Stimulated activated CD8-positive, alpha-beta memory T cell treated with anti-CD3 and anti-CD28 coated beads, Interleukin-4, amount 100 ng/mL, for 48 hours (primary cell): ENCODE measurements around the gene CRAT.
"Not testable (repeated sequence)": the region's sequence is repeated elsewhere in the genome, so short reads cannot be mapped to it uniquely, and the experiment has no call there.

Experiments
- DNase-seq: peaks from one replicate; pipeline ENCODE4 v3.0.0-alpha.2; 2020

CRAT gene

GRCh38 chr9:129138144-129138462, 27.5 kb upstream of the CRAT start:
- DNase-seq, result no peak

- no peak for DNase-seq
Observed at GRCh38 chr9:129137292-129138143, 26.9 kb upstream of the CRAT start.

GRCh38 chr9:129136446-129137035, 25.9 kb upstream of the CRAT start:
- no peak for DNase-seq

GRCh38 chr9:129135476-129135875, 24.9 kb upstream of the CRAT start:
- no peak for DNase-seq

- no peak for DNase-seq
Observed at GRCh38 chr9:129133082-129133481, 22.5 kb upstream of the CRAT start.

- DNase-seq, result peak; percentile 92
Observed at GRCh38 chr9:129131300-129132145, 20.9 kb upstream of the CRAT start.

GRCh38 chr9:129130791-129131190, 20.2 kb upstream of the CRAT start:
- no peak for DNase-seq

- DNase-seq, result not testable (repeated sequence)
Observed at GRCh38 chr9:129130271-129130670, 19.7 kb upstream of the CRAT start.

GRCh38 chr9:129128689-129129088, 18.1 kb upstream of the CRAT start:
- no peak for DNase-seq

- no peak for DNase-seq
Observed at GRCh38 chr9:129126749-129127618, 16.4 kb upstream of the CRAT start.

GRCh38 chr9:129125478-129125877, 14.9 kb upstream of the CRAT start:
- no peak for DNase-seq

- no peak for DNase-seq
Observed at GRCh38 chr9:129124506-129125069, 14.0 kb upstream of the CRAT start.

- not testable (repeated sequence) for DNase-seq
Observed at GRCh38 chr9:129122976-129123375, 12.4 kb upstream of the CRAT start.

- DNase-seq, result no peak
Observed at GRCh38 chr9:129122133-129122532, 11.5 kb upstream of the CRAT start.

- DNase-seq, result no peak
Observed at GRCh38 chr9:129121483-129121882, 10.9 kb upstream of the CRAT start.

GRCh38 chr9:129118799-129119198, 8.2 kb upstream of the CRAT start:
- no peak for DNase-seq

GRCh38 chr9:129113645-129114304, 3.2 kb upstream of the CRAT start:
- no peak for DNase-seq

GRCh38 chr9:129112526-129112925, 1.9 kb upstream of the CRAT start:
- not testable (repeated sequence) for DNase-seq

- DNase-seq, result peak; percentile 52
Observed at GRCh38 chr9:129111528-129112151, 1.0 kb upstream of the CRAT start.

GRCh38 chr9:129109952-129110739, 447 bp downstream of the CRAT start:
- DNase-seq, result peak; percentile 29

GRCh38 chr9:129109537-129109903, 1.1 kb downstream of the CRAT start:
- DNase-seq, result peak; percentile 34
